Measurements from ENCODE around the gene MYBPC1. TPM values are rescaled to one million over a fixed set of nuclear protein-coding genes. Genes with fewer than 3 reads are reported as not detected.

MYBPC1 gene
- total and polyA plus RNA-seq, 9 of the 15 experiments (the other 6 are each of a cell fraction or from before 2014, with no cell fraction given) = not detected

DNA sequence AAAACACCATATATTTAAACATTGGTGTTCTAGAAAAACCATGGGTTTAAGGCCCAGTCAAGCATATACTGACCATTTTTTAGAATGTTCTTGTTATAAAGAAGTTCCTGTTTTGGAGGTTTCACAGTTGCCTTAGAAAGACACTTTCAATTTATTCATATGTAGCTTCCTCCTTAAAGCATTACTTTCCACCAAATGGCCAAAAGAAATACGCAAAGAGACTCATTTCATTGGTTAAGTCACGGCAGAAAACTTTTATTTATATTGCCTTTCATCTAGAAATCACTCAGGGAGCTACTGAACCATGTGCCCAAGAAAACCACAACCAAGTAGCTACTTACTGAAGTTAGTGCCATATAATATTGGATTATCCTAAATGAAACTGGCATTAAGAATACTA lies 40.0 kb downstream of the MYBPC1 start:
- Histone ChIP-seq H3K36me3 (ENCODE audit: control insufficient read depth, insufficient read depth, low read length) (no peaks in the 10 kb centered on the region), H3K4me1 (replicated peaks in 1 of 2; ENCODE audit: control insufficient read depth in 2 of 2, insufficient read depth in 2 of 2, low read length in 2 of 2) (no peaks in the 10 kb centered on the region), H3K9me3 (replicated peaks; ENCODE audit: control insufficient read depth, insufficient read depth, low read depth, low read length) (no peaks in the 10 kb centered on the region), H2AFZ (ENCODE audit: low read depth, low read length) (no peak overlapping the region), H3K4me2 (ENCODE audit: insufficient read depth, low read length) (no peak overlapping the region), H3K4me3 (no peak overlapping the region), H3K79me2 (ENCODE audit: control insufficient read depth, insufficient read depth, low read length) (no peaks in the 10 kb centered on the region), H3K9ac (ENCODE audit: insufficient read depth in 1 of 2, low read depth in 2 of 2, low read length in 2 of 2) (no peak overlapping the region), H3K27me3 (ENCODE audit: control insufficient read depth in 2 of 2, insufficient read depth in 2 of 2, low read length in 2 of 2) (peaks cover 10 to 15% of the 10 kb centered on the region in 2 experiments; a peak in 3 of 5 replicates), H3K27ac (ENCODE audit: extremely low read depth, low read depth, low read length) (no peak overlapping the region), H4K20me1 (replicated peaks; ENCODE audit: control insufficient read depth, insufficient read depth, low read length) (no peaks in the 10 kb centered on the region), H3K9me1 (ENCODE audit: control insufficient read depth, insufficient read depth, low read length) (no peaks in the 10 kb centered on the region)
- in situ Hi-C loops (cut with MboI) (no loop called here), intact Hi-C loops (cut with micrococcal nuclease) (no loop called here)
- POLR2A ChIA-PET = no interaction called here
- FAIRE-seq (no peak), DNase-seq (ENCODE audit: extremely low read depth in 1 of 4, low spot score in 3 of 4) (no peak), ATAC-seq (no peak)
- CTCF ChIA-PET (ENCODE audit: low intra/inter-chr PET ratio) = no interaction called here
- no peak for TF ChIP-seq NFRKB (IDR thresholded peaks at IDR 0.05; ENCODE audit: low read depth)
- TF ChIP-seq, protein P1, sequence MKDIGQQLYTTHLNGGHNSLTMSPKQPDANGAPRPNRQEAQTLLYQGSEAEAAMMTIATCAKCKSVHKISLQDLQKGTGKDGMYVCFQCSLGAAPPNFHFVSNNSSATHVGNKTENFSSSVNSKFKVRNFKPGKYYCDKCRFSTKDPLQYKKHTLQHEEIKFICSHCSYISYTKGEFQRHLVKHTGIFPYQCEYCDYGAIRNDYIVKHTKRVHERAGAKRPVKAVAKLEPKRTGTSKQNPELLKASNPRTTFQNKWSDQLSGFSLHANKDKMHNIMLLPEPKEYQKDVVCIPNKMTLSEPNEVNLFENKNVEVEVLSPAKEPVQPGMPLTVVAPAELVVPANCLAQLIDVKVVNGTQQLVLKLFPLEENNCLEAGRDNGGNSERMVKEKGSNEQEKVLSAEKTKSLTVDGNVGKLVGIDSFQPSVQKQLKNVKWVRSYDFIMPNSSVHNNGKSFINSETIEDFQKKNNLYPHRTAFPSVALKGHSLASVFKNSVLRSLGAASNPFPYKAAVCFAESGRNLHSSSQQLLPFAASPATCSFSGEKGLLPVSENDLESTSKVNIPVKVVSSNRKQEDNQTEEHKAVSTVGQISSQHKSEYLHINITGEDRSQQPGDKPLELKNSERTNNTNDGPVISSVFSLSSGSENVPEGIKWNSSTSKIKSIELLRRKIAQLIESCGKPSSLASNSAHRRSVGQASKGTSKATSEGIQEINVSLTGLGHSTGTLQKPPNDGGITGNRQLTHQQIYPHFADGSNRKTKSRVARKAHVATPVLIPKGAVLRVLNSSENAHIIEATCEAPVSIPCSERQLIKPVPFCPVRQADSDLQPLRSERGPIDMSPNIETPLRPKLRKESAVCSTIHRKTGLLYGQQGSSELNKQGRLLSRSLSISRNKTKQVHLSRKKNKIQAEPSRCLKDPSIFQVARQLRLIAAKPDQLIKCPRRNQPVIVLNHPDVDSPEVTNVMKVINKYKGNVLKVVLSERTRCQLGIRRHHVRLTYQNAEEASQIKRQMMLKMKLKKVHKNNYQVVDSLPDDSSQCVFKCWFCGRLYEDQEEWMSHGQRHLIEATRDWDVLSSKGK (CRISPR knock-in tag; IDR thresholded peaks at IDR 0.05) = no peak
- no peak for TF ChIP-seq ZNF589 (CRISPR knock-in tag; IDR thresholded peaks at IDR 0.05; ENCODE audit: low read depth)
- TF ChIP-seq PURB (CRISPR knock-in tag; IDR thresholded peaks at IDR 0.05; ENCODE audit: low read depth) = no peak
- no peak for TF ChIP-seq SREBF1 (IDR thresholded peaks at IDR 0.05; ENCODE audit: borderline replicate concordance, low read depth, low read length)
- TF ChIP-seq, protein P2, sequence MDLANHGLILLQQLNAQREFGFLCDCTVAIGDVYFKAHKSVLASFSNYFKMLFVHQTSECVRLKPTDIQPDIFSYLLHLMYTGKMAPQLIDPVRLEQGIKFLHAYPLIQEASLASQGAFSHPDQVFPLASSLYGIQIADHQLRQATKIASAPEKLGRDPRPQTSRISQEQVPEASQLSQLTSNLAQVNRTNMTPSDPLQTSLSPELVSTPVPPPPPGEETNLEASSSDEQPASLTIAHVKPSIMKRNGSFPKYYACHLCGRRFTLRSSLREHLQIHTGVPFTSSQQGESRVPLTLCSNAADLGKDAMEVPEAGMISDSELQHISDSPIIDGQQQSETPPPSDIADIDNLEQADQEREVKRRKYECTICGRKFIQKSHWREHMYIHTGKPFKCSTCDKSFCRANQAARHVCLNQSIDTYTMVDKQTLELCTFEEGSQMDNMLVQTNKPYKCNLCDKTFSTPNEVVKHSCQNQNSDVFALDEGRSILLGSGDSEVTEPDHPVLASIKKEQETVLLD (IDR thresholded peaks at IDR 0.05) = no peak
- no peak for TF ChIP-seq EP400 (IDR thresholded peaks at IDR 0.05)
- no peak for TF ChIP-seq ZNF583 (CRISPR knock-in tag; IDR thresholded peaks at IDR 0.05)
- 4% methylated on average over 2 of the region's 2 CpGs for WGBS (ENCODE audit: insufficient coverage, low coverage, missing lambda C conversion rate)
- BruUV-seq (replicated peaks) = no TSS peak

Data from K562 (cell line).